ENCODE measurements around the gene NDRG3.
A peak's percentile ranks its signal among the peaks of the same experiment; 100 is the strongest.

Gene NDRG3

GRCh38 chr20:36745927-36746659, at the start of gene NDRG3:
TSS of gene NDRG3 (minus strand) at chr20:36746090. CDS start at chr20:36721735, 24,355 bp downstream.
- peak; percentile 50 for TF ChIP-seq CTCF (conservative IDR thresholded peaks at IDR 0.05)
- H3K27ac ChIP-seq = peak within 1 kb of the TSS; percentile 92

- no peak for TF ChIP-seq CTCF (conservative IDR thresholded peaks at IDR 0.05)
- H3K27ac ChIP-seq = no peak overlapping the region; the same call in 1 of the 2 replicates
These were observed 48.2 kb upstream of the NDRG3 start for GRCh38 chr20:36794116-36794474.

- no peak for TF ChIP-seq CTCF (conservative IDR thresholded peaks at IDR 0.05)
- H3K27ac ChIP-seq = peak overlapping the region; percentile 53
These were observed 47.6 kb upstream of the NDRG3 start for GRCh38 chr20:36793294-36794115.

- H3K27ac ChIP-seq = peak overlapping the region; percentile 53
- peak; percentile 86 for TF ChIP-seq CTCF (conservative IDR thresholded peaks at IDR 0.05)
These were observed 46.5 kb upstream of the NDRG3 start for GRCh38 chr20:36792422-36792821.

GRCh38 chr20:36791862-36792261, 46.0 kb upstream of the NDRG3 start:
- H3K27ac ChIP-seq = 0 out of 2 replicates have a peak overlapping the region, but pooled peaks have one; percentile 53

GRCh38 chr20:36786663-36787062, 40.8 kb upstream of the NDRG3 start:
- no peak for TF ChIP-seq CTCF (conservative IDR thresholded peaks at IDR 0.05)
- H3K27ac ChIP-seq = no peak overlapping the region

More at GRCh38 chr20:36791862-36792261, 46.0 kb upstream of the NDRG3 start:
- no peak for TF ChIP-seq CTCF (conservative IDR thresholded peaks at IDR 0.05)

- H3K27ac ChIP-seq = no peak overlapping the region
- no peak for TF ChIP-seq CTCF (conservative IDR thresholded peaks at IDR 0.05)
These were observed 40.4 kb upstream of the NDRG3 start for GRCh38 chr20:36786246-36786645.

Measured in VCaP (cell line).